Suprapubic skin (tissue), 4 donors: ENCODE data around the gene CNMD. TPM values are rescaled to one million over a fixed set of nuclear protein-coding genes. Genes with fewer than 3 reads are reported as not detected.
"Not testable (repeated sequence)": the region's sequence is repeated elsewhere in the genome, so short reads cannot be mapped to it uniquely, and the experiment has no call there.

Source experiments
- DNase-seq, 2 donors: peaks; one replicate each; pipeline ENCODE4 v3.0.0-alpha.2; 2019; ENCODE audit warnings: low spot score in 2 of 2
- H3K27ac ChIP-seq: fragments of 200-600 bp; sonication (generic); one replicate; pipeline ENCODE4 v1.5.1; 2019
- H3K27me3 ChIP-seq: fragments of 200-600 bp; sonication (generic); one replicate; pipeline ENCODE4 v1.5.1; 2019
- H3K36me3 ChIP-seq: fragments of 200-600 bp; sonication (generic); one replicate; pipeline ENCODE4 v1.5.1; 2019
- H3K4me1 ChIP-seq: fragments of 200-600 bp; sonication (generic); one replicate; pipeline ENCODE4 v1.5.1; 2019
- H3K4me3 ChIP-seq: fragments of 200-600 bp; sonication (generic); one replicate; pipeline ENCODE4 v1.5.1; 2019; ENCODE audit warnings: mild to moderate bottlenecking
- H3K9me3 ChIP-seq: fragments of 200-600 bp; sonication (generic); one replicate; pipeline ENCODE4 v1.5.1; 2019
- EP300 ChIP-seq: sonication (generic); formaldehyde crosslinking; IDR thresholded peaks from one replicate; pipeline ENCODE4 v1.6.1; 2017; ENCODE audit warnings: antibody characterized with exemption
- POLR2A ChIP-seq, 2 donors: fragments of 450-650 bp; IDR thresholded peaks; one replicate each; pipeline ENCODE4 v1.6.1; 2017; ENCODE audit warnings: antibody characterized with exemption in 2 of 2, mild to moderate bottlenecking in 2 of 2, moderate library complexity in 2 of 2
- POLR2AphosphoS5 ChIP-seq, 3 donors: sonication (generic); formaldehyde crosslinking; IDR thresholded peaks; one replicate each; pipeline ENCODE4 v1.6.1; 2017; ENCODE audit warnings: antibody characterized with exemption in 3 of 3
- WGBS: methylation state at CpG from one replicate; pipeline ENCODE4 v1.1.5; 2018; 5-methylcytosine and 5-hydroxymethylcytosine counted together
- total RNA-seq, 4 donors: library from RNA; depleted of rRNA; stranded (reverse); fragments of >200 nt; gene quantifications; one replicate each; pipeline ENCODE4 v1.1.0, GENCODE V29; 2016
- TF ChIP-seq, protein P1 (sequence below), 2 donors: fragments of 200-600 bp in 1 of 2; fragments of 450-650 bp in 1 of 2; sonication (generic) in 1 of 2; IDR thresholded peaks; one replicate each; pipeline ENCODE4 v1.5.1; 2016 to 2019; ENCODE audit warnings: antibody characterized with exemption in 2 of 2, mild to moderate bottlenecking in 1 of 2, moderate library complexity in 1 of 2

Gene CNMD
- total RNA-seq, 4 donors from 2014 or later = not detected

DNA sequence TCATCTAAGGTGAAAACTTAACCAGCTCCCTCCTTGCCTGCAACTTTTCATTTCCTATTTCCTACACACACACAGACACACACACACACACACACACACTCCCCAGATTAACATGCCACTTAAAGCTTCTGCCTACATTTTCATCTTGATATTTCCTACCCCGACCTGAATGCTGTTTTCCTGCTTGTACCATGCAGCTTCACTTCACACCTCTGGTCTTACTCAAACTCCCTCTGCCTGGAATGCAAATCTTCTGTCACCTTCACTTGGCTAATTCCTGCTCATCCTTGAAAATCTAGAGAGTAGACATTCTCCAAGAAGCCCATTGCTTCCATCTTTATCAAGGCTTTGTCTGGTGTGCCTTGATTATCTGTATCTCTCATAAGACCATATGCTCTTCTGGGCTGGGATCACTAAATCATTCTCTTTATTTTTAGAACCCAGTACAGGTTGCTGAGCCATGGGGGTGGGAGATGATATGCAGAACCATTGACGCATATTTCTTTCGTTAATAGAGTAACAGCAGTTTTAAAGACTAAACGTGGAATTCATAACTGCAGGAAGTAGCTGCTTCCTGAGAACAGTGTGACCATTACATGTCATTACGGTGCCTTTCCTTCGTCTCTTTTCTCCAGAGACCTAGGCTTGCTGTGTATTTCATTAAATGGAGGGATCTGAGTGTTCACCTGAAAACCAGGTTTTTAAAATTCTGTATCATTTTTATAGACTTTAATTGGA lies 37.7 kb downstream of the CNMD start:
- 63% methylated on average over 6 of the region's 6 CpGs for WGBS
- Histone ChIP-seq H3K4me3 (no peak overlapping the region), H3K36me3 (no peaks in the 10 kb centered on the region), H3K27me3 (no peaks in the 10 kb centered on the region), H3K9me3 (no peaks in the 10 kb centered on the region), H3K27ac (no peak overlapping the region), H3K4me1 (no peaks in the 10 kb centered on the region)
- no peak for DNase-seq
- TF ChIP-seq, protein P1, sequence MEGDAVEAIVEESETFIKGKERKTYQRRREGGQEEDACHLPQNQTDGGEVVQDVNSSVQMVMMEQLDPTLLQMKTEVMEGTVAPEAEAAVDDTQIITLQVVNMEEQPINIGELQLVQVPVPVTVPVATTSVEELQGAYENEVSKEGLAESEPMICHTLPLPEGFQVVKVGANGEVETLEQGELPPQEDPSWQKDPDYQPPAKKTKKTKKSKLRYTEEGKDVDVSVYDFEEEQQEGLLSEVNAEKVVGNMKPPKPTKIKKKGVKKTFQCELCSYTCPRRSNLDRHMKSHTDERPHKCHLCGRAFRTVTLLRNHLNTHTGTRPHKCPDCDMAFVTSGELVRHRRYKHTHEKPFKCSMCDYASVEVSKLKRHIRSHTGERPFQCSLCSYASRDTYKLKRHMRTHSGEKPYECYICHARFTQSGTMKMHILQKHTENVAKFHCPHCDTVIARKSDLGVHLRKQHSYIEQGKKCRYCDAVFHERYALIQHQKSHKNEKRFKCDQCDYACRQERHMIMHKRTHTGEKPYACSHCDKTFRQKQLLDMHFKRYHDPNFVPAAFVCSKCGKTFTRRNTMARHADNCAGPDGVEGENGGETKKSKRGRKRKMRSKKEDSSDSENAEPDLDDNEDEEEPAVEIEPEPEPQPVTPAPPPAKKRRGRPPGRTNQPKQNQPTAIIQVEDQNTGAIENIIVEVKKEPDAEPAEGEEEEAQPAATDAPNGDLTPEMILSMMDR (IDR thresholded peaks at IDR 0.05) = no peak
- TF ChIP-seq POLR2AphosphoS5 (IDR thresholded peaks at IDR 0.05) = no peak
- no peak for TF ChIP-seq EP300
- TF ChIP-seq POLR2A (IDR thresholded peaks at IDR 0.05) = no peak

- H3K27ac ChIP-seq = no peak overlapping the region
- no peak overlapping the region for H3K4me3 ChIP-seq
- H3K27me3 ChIP-seq = no peaks in the 10 kb centered on the region
- WGBS = 94% methylated on average over 5 of the region's 5 CpGs
- no peaks in the 10 kb centered on the region for H3K36me3 ChIP-seq
- H3K4me1 ChIP-seq = no peaks in the 10 kb centered on the region
- no peak for DNase-seq
- no peaks in the 10 kb centered on the region for H3K9me3 ChIP-seq
- TF ChIP-seq, protein P1 (IDR thresholded peaks at IDR 0.05) = no peak
- TF ChIP-seq POLR2AphosphoS5 (IDR thresholded peaks at IDR 0.05) = no peak
- TF ChIP-seq EP300 = no peak
- no peak for TF ChIP-seq POLR2A (IDR thresholded peaks at IDR 0.05)
Measured at GRCh38 chr13:52696566-52696965, 43.1 kb downstream of the CNMD start.

- peaks cover 3% of the 10 kb centered on the region for H3K36me3 ChIP-seq
- H3K4me3 ChIP-seq = no peak overlapping the region
- no peak for TF ChIP-seq EP300
- no peak for TF ChIP-seq POLR2AphosphoS5 (IDR thresholded peaks at IDR 0.05)
- no peak for TF ChIP-seq POLR2A (IDR thresholded peaks at IDR 0.05)
- TF ChIP-seq, protein P1 (IDR thresholded peaks at IDR 0.05) = no peak
- no peak overlapping the region for H3K27ac ChIP-seq
- H3K9me3 ChIP-seq = no peaks in the 10 kb centered on the region
- 89% methylated on average over 3 of the region's 3 CpGs for WGBS
- no peaks in the 10 kb centered on the region for H3K27me3 ChIP-seq
- H3K4me1 ChIP-seq = no peaks in the 10 kb centered on the region
- DNase-seq = no peak
Measured at GRCh38 chr13:52695856-52696255, 43.8 kb downstream of the CNMD start.

- no peak for DNase-seq
- Histone ChIP-seq H3K27me3 (no peaks in the 10 kb centered on the region), H3K27ac (no peak overlapping the region), H3K4me3 (no peak overlapping the region), H3K36me3 (peaks cover 57% of the 10 kb centered on the region), H3K9me3 (no peaks in the 10 kb centered on the region), H3K4me1 (no peaks in the 10 kb centered on the region)
- TF ChIP-seq EP300 = no peak
- TF ChIP-seq POLR2A (IDR thresholded peaks at IDR 0.05) = no peak
- TF ChIP-seq, protein P1 (IDR thresholded peaks at IDR 0.05) = no peak
- WGBS = 94% methylated on average over 4 of the region's 4 CpGs
Measured at GRCh38 chr13:52686376-52686775, 53.2 kb downstream of the CNMD start.

DNA sequence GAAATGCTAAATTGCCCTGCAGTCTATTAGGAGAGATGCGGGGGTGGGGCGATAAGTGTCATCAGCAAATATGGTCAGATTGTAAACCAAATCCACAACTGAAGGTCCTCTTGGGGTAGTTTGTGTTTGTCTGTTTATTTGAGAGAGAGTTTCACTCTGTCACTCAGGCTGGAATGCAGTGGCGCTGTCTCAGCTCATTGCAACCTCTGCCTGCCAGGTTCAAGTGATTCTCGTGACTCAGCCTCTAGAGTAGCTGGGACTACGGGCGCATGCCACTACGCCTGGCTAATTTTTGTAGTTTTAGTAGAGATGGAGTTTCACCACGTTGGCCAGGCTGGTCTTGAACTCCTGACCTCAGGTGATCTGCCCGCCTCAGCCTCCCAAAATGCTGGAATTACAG lies 53.8 kb downstream of the CNMD start:
- H3K4me3 ChIP-seq, H3K4me1 ChIP-seq, H3K27ac ChIP-seq, H3K9me3 ChIP-seq, H3K27me3 ChIP-seq, DNase-seq: not testable (repeated sequence)
- peaks cover 60% of the 10 kb centered on the region for H3K36me3 ChIP-seq
- WGBS = 94% methylated on average over 9 of the region's 9 CpGs

- Histone ChIP-seq H3K4me1 (no peaks in the 10 kb centered on the region), H3K27me3 (no peaks in the 10 kb centered on the region), H3K27ac (no peak overlapping the region), H3K36me3 (peaks cover 68% of the 10 kb centered on the region), H3K9me3 (no peaks in the 10 kb centered on the region), H3K4me3 (no peak overlapping the region)
- no peak for TF ChIP-seq POLR2AphosphoS5 (IDR thresholded peaks at IDR 0.05)
- no peak for DNase-seq
- WGBS = 100% methylated on average over 1 of the region's 1 CpG
Measured at GRCh38 chr13:52677823-52678222, 61.8 kb downstream of the CNMD start.
